GM12865 (cell line): Measurements from ENCODE around the gene CPSF7.
A peak's percentile ranks its signal among the peaks of the same experiment; 100 is the strongest.

Experiments
- DNase-seq: peaks from one replicate; pipeline ENCODE4 v3.0.0; 2010; ENCODE audit warnings: low read depth
- H3K4me3 ChIP-seq: 2 replicates; pipeline ENCODE4 v1.5.1; 2011; ENCODE audit warnings: mild to moderate bottlenecking, low read depth, low read length, control low read depth
- TF ChIP-seq, protein P1 (sequence below): IDR thresholded peaks from 2 replicates; pipeline ENCODE4 v1.5.1; 2011; ENCODE audit warnings: low read length, control low read depth, low read depth, inconsistent platforms; ENCODE audit not compliant: insufficient read depth; ENCODE audit errors: missing control alignments

CPSF7 gene

DNA sequence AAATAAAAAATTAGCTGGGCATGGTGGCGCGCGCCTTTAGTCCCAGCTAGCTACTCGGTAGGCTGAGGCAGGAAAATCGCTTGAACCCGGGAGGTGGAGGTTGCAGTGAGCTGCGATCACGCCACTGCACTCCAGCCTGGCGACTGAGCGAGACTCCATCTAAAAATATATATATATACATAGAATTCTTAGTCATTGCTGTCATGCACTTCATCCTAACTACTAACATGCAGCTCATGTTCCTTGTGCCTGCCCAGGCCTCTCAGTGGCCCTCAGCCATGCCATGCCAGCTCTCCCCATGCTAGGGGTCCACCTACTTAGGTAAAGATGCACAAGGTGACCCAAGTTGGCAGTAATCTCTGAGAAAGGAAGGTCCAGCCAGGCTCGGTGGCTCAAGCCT is 71.2 kb downstream of the CPSF7 start:
- H3K4me3 ChIP-seq: no peak overlapping the region
- TF ChIP-seq, protein P1, sequence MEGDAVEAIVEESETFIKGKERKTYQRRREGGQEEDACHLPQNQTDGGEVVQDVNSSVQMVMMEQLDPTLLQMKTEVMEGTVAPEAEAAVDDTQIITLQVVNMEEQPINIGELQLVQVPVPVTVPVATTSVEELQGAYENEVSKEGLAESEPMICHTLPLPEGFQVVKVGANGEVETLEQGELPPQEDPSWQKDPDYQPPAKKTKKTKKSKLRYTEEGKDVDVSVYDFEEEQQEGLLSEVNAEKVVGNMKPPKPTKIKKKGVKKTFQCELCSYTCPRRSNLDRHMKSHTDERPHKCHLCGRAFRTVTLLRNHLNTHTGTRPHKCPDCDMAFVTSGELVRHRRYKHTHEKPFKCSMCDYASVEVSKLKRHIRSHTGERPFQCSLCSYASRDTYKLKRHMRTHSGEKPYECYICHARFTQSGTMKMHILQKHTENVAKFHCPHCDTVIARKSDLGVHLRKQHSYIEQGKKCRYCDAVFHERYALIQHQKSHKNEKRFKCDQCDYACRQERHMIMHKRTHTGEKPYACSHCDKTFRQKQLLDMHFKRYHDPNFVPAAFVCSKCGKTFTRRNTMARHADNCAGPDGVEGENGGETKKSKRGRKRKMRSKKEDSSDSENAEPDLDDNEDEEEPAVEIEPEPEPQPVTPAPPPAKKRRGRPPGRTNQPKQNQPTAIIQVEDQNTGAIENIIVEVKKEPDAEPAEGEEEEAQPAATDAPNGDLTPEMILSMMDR: no peak
- DNase-seq: no peak

DNA sequence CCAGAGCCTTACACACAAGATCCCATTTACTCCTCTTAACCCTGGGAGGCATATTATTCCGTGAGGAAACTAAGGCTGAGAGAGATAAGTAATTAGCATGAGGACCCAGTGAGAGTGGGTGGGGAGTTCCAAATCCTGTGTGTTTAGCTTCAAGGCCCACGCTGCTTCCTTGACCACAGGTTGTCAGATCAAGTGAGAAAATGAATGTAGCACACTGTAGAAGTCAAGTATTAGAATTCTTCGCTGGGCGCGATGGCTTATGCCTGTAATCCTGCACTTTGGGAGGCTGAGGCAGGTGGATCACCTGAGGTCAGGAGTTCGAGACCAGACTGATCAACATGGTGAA is 71.9 kb downstream of the CPSF7 start:
- peak overlapping the region; percentile 27 for H3K4me3 ChIP-seq
- TF ChIP-seq, protein P1: no peak
- peak; percentile 47 for DNase-seq

GRCh38 chr11:61357233-61357893 is 72.4 kb downstream of the CPSF7 start:
- DNase-seq: peak; percentile 88
- peak overlapping the region; percentile 27 for H3K4me3 ChIP-seq
- TF ChIP-seq, protein P1: no peak

DNA sequence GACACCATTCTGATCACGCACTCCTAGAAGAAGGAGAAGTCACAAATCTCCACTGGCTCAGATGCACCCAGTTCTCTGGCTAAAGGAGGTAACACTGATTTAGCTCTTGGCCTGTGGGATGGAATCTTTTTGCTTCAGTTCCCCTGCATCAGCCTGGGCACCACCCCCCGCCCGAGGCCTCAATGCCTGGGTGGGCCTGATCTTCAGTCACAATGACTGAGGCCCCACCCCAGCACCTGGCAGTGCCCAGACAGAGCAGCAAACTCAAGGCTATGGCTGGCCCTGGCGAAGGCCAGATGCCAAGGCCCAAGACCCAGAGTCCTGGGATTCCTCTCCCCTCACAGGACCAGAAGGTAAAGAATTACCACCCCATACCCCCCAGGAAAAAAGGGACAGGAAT is 73.1 kb downstream of the CPSF7 start:
- no peak for DNase-seq
- TF ChIP-seq, protein P1: no peak
- no peak overlapping the region for H3K4me3 ChIP-seq

DNA sequence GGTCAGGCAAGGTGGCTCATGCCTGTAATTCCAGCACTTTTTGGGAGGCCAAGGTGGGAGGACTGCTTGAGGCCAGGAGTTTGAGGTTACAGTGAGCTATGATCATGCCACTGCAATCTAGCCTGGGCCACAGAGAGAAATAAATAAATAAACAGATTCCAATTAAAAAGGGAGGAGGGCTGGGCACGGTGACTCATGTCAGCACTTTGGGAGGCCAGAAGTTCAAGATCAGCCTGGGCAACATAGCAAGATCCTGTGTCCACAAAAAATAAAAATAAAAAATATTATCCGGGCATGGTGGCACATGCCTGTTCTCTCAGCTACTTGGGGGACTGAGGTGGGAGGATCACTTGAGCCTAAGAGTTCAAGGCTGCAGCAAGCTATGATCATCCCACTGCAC is 75.6 kb downstream of the CPSF7 start:
- no peak overlapping the region for H3K4me3 ChIP-seq
- DNase-seq: no peak
- TF ChIP-seq, protein P1: no peak

DNA sequence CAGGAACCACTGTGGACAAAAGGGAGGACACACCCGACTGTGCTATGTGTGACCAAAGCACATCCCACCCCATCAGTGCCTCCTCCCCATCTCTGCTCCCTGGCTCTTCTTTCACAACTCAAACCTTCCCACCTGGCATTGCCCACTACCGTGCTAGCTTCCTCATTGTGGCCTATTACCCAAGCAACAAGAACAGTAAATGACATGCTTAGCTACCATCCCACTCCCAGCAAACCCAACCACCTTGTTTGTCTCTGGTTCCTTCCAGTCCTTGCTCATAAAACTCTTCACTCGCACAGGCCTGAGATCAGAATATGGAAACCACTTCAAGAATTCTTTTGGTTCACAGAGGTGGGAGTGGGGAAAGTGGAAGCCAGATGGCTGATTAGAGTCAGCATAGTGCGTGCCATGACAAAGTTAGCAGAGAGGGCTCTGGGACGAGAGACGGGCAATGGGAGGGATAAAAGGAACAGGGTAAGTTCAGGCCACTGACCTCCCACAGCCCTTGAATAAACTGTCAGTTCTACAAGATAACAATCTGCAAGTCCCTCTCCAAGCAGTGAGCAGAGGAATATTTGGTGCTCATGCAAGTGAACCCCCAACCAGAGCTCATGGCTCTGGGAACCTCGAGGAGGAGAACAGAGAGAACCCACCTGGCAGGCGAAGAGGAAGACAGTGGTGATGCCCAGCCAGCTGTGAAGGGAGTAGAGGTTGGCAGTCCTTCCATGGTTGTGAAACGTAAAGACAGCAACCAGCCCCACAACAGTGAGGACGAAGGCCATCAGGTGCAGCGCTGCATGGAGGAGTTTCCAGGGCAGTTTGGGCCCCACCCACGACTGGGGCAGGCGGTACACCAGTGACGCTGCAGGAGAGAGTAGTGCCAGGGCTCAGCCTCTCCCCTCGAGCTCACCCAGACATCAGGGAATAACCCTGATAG is 76.4 kb downstream of the CPSF7 start:
- DNase-seq: no peak
- no peak overlapping the region for H3K4me3 ChIP-seq
- TF ChIP-seq, protein P1: no peak
